ENCODE data around the gene BRD2. TPM values are rescaled to one million over a fixed set of nuclear protein-coding genes. Genes with fewer than 3 reads are reported as not detected.

The BRD2 gene
- total RNA-seq, 4 donors from 2014 or later = 62.5 to 108 (median 86.6) TPM

DNA sequence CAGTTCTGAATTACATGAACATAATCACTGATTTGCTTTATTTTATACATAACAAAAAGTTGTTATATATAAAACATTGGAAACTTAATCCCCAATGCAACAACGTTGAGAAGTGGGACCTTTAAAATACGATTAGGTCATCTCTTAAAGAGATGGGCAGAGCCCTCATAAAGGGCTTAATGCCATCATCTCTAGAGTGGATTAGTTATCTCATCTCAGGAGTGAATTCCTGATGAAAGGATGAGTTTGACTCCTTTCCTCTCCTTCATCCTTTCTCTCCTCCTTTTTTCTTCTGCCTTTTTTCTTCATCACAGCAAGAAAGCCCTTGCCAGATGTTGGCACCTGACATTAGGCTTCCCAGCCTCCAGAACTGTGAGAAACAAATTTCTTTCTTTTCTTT, 27.1 kb downstream of the BRD2 start:
- no peaks in the 10 kb centered on the region for H3K9me3 ChIP-seq
- intact Hi-C loops (cut with DNase I; ENCODE audit: low total_unique reads) (no loop called here), in situ Hi-C loops (cut with MboI; ENCODE audit: low sequenced_read_pairs in 4 of 4) (loop anchor here in 1 of 4 donors (25.0 kb wide), 1 partner anchor 108 kb away; no protein-coding TSS in a partner anchor)
- no peak for DNase-seq
- H3K36me3 ChIP-seq = no peaks in the 10 kb centered on the region
- H3K4me3 ChIP-seq = no peak overlapping the region
- no peak overlapping the region for H3K27ac ChIP-seq
- no peaks in the 10 kb centered on the region for H3K27me3 ChIP-seq
- no peaks in the 10 kb centered on the region for H3K4me1 ChIP-seq
- ATAC-seq = no peak
- TF ChIP-seq, protein P1, sequence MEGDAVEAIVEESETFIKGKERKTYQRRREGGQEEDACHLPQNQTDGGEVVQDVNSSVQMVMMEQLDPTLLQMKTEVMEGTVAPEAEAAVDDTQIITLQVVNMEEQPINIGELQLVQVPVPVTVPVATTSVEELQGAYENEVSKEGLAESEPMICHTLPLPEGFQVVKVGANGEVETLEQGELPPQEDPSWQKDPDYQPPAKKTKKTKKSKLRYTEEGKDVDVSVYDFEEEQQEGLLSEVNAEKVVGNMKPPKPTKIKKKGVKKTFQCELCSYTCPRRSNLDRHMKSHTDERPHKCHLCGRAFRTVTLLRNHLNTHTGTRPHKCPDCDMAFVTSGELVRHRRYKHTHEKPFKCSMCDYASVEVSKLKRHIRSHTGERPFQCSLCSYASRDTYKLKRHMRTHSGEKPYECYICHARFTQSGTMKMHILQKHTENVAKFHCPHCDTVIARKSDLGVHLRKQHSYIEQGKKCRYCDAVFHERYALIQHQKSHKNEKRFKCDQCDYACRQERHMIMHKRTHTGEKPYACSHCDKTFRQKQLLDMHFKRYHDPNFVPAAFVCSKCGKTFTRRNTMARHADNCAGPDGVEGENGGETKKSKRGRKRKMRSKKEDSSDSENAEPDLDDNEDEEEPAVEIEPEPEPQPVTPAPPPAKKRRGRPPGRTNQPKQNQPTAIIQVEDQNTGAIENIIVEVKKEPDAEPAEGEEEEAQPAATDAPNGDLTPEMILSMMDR (IDR thresholded peaks at IDR 0.05 in 4 of 5, conservative IDR thresholded peaks at IDR 0.05 in 1 of 5) = no peak
- no peak for TF ChIP-seq POLR2A (IDR thresholded peaks at IDR 0.05)

DNA sequence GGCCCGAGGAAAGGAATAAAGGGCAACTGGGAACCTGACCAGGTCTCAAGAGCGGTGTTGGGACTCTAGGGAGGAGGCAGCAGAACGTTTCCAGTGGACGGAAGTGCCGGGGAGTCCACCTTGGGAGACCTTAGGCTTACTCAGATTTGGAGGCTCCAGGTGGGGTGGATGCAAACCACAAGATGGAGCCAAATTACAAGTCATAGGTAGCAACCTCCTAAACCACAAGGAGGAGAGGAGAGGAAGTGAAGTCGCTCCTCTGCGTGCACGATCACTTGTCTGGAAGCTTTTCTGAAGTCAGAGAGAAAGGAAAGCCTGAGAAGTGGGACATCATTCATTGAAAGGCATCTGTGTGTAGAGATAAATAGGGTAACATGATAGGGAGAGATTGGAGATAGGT, 31.7 kb downstream of the BRD2 start:
- H3K27me3 ChIP-seq = peaks cover 0 to 6% (median 0%) of the 10 kb centered on the region in 3 donors
- in situ Hi-C loops (cut with MboI; ENCODE audit: low sequenced_read_pairs in 4 of 4) = no loop called here

DNA sequence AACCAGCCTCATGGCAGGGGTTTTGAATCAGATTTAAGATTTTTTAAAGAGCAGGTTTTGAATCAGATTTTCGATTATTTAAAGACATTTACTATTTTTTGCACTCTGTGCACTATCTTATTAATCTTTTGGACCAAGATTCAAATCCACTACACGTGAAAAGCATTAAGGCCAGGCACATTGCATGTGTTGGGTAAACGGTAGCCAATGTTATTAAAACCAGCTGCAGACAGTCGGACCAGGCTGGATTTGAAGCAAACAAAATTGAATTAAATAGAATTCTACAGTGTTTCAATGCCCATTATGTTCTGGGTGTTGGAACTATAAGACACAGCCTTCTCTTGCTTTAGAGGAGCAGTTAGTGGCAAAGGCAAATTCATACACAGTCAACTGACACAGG, 33.3 kb downstream of the BRD2 start:
- peaks cover 0 to 6% (median 0%) of the 10 kb centered on the region in 3 donors for H3K27me3 ChIP-seq
- no peaks in the 10 kb centered on the region for H3K36me3 ChIP-seq
- intact Hi-C loops (cut with DNase I; ENCODE audit: low total_unique reads) = loop anchor here (10.0 kb wide), 1 partner anchor 143 kb away; no protein-coding TSS in a partner anchor
- H3K4me3 ChIP-seq = no peak overlapping the region
- H3K9me3 ChIP-seq = no peaks in the 10 kb centered on the region
- DNase-seq = no peak
- no peak overlapping the region for H3K27ac ChIP-seq
- H3K4me1 ChIP-seq = no peaks in the 10 kb centered on the region
- TF ChIP-seq, protein P1 (IDR thresholded peaks at IDR 0.05 in 4 of 5, conservative IDR thresholded peaks at IDR 0.05 in 1 of 5) = no peak
- TF ChIP-seq POLR2A (IDR thresholded peaks at IDR 0.05) = no peak
- no peak for ATAC-seq
- in situ Hi-C loops (cut with MboI; ENCODE audit: low sequenced_read_pairs in 4 of 4) = no loop called here

More for the DNA sequence above, 31.7 kb downstream of the BRD2 start:
- Histone ChIP-seq H3K36me3 (no peaks in the 10 kb centered on the region), H3K9me3 (no peaks in the 10 kb centered on the region), H3K4me1 (no peaks in the 10 kb centered on the region), H3K27ac (no peak overlapping the region), H3K4me3 (no peak overlapping the region)
- DNase-seq = no peak
- no peak for TF ChIP-seq POLR2A (IDR thresholded peaks at IDR 0.05)
- TF ChIP-seq, protein P1 (IDR thresholded peaks at IDR 0.05 in 4 of 5, conservative IDR thresholded peaks at IDR 0.05 in 1 of 5) = peak in 1 of 5 experiments; percentile 22
- no peak for ATAC-seq
- intact Hi-C loops (cut with DNase I; ENCODE audit: low total_unique reads) = loop anchor here (10.0 kb wide), 1 partner anchor 145 kb away; no protein-coding TSS in a partner anchor

DNA sequence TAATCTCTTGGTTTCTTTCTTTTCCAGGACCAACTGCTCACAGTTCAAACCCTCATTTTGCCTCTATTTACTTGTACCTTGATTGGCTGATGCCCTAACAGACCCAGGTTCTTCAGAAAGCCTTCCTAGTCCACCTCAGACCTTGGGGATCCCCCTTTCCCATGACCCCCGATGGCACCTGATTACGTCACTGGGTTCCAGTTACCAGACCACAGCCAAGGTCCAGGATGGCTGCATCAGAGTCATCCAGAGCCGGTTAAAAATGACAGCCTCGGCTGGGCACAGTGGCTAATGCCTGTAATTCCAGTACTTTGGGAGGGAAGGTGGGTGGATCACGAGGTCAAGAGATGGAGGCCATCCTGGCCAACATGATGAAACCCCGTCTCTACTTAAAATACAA, 36.5 kb downstream of the BRD2 start:
- ATAC-seq = no peak
- intact Hi-C loops (cut with DNase I; ENCODE audit: low total_unique reads) (loop anchor here (10.0 kb wide), 1 partner anchor 140 kb away; no protein-coding TSS in a partner anchor), in situ Hi-C loops (cut with MboI; ENCODE audit: low sequenced_read_pairs in 4 of 4) (no loop called here)

More for the DNA sequence above, 36.5 kb downstream of the BRD2 start:
- Histone ChIP-seq H3K9me3 (no peaks in the 10 kb centered on the region), H3K4me1 (no peaks in the 10 kb centered on the region), H3K27ac (no peak overlapping the region), H3K36me3 (no peaks in the 10 kb centered on the region), H3K27me3 (peaks cover 0 to 6% (median 6%) of the 10 kb centered on the region in 3 donors), H3K4me3 (no peak overlapping the region)
- DNase-seq = no peak
- TF ChIP-seq, protein P1 (IDR thresholded peaks at IDR 0.05 in 4 of 5, conservative IDR thresholded peaks at IDR 0.05 in 1 of 5) = no peak
